Measurements from ENCODE around the gene NRN1L.
"Not testable (repeated sequence)": the region's sequence is repeated elsewhere in the genome, so short reads cannot be mapped to it uniquely, and the experiment has no call there.

The NRN1L gene

GRCh38 chr16:67860589-67861398 lies 23.9 kb upstream of the NRN1L start:
- WGBS (ENCODE audit: insufficient coverage), result 94% methylated on average over 5 of the region's 8 CpGs
- H3K36me3 ChIP-seq (ENCODE audit: control insufficient read depth in 4 of 4, insufficient read depth in 4 of 4, low read length in 3 of 4), result peaks cover 9 to 52% (median 19%) of the 10 kb centered on the region in 4 experiments
- H3K9me3 ChIP-seq (ENCODE audit: control extremely low read depth in 1 of 5, control insufficient read depth in 4 of 5, insufficient read depth in 2 of 5, low read depth in 1 of 5, low read length in 4 of 5), result no peaks in the 10 kb centered on the region
- ChIA-PET CTCF (interaction anchor here (5.2 to 18.2 kb wide), 2 partner anchors 13 to 45 kb away, joined by 36 to 155 read pairs; partner anchors contain the start of genes CENPT and NUTF2), POLR2A (no interaction called here)
- H3K27me3 ChIP-seq (replicated peaks in 2 of 5; ENCODE audit: control insufficient read depth in 4 of 5, insufficient read depth in 5 of 5, low read length in 4 of 5), result no peaks in the 10 kb centered on the region
- H3K4me1 ChIP-seq (ENCODE audit: control extremely low read depth in 1 of 4, control insufficient read depth in 4 of 4, insufficient read depth in 4 of 4, low read length in 3 of 4), result peaks cover 0 to 24% (median 10%) of the 10 kb centered on the region in 4 experiments
- peak overlapping the region in 1 of 2 experiments; percentile 25 for H3K27ac ChIP-seq (ENCODE audit: insufficient read depth in 1 of 2, low read depth in 1 of 2, low read length in 2 of 2, poor library complexity in 1 of 2, severe bottlenecking in 2 of 2)
- no peak for DNase-seq
- H3K4me3 ChIP-seq (ENCODE audit: control insufficient read depth in 1 of 7, extremely low read depth in 1 of 7, insufficient read depth in 4 of 7, low read depth in 2 of 7, low read length in 6 of 7), result no peak overlapping the region

GRCh38 chr16:67861877-67862276 lies 22.8 kb upstream of the NRN1L start:
- ChIA-PET CTCF (interaction anchor here (0.9 to 18.2 kb wide), 7 partner anchors 9 to 191 kb away, joined by 3 to 155 read pairs (median 11); partner anchors contain the start of genes CENPT, NUTF2 and TSNAXIP1), POLR2A (no interaction called here)
- Histone ChIP-seq H3K4me3 (ENCODE audit: control insufficient read depth in 1 of 7, extremely low read depth in 1 of 7, insufficient read depth in 4 of 7, low read depth in 2 of 7, low read length in 6 of 7) (no peak overlapping the region), H3K27ac (ENCODE audit: insufficient read depth in 1 of 2, low read depth in 1 of 2, low read length in 2 of 2, poor library complexity in 1 of 2, severe bottlenecking in 2 of 2) (peak overlapping the region in 1 of 2 experiments; percentile 28), H3K36me3 (ENCODE audit: control insufficient read depth in 4 of 4, insufficient read depth in 4 of 4, low read length in 3 of 4) (peaks cover 9 to 55% (median 25%) of the 10 kb centered on the region in 4 experiments), H3K27me3 (replicated peaks in 2 of 5; ENCODE audit: control insufficient read depth in 4 of 5, insufficient read depth in 5 of 5, low read length in 4 of 5) (no peaks in the 10 kb centered on the region), H3K9me3 (ENCODE audit: control extremely low read depth in 1 of 5, control insufficient read depth in 4 of 5, insufficient read depth in 2 of 5, low read depth in 1 of 5, low read length in 4 of 5) (no peaks in the 10 kb centered on the region), H3K4me1 (ENCODE audit: control extremely low read depth in 1 of 4, control insufficient read depth in 4 of 4, insufficient read depth in 4 of 4, low read length in 3 of 4) (peaks cover 0 to 19% (median 10%) of the 10 kb centered on the region in 4 experiments)
- 100% methylated on average over 5 of the region's 6 CpGs for WGBS (ENCODE audit: insufficient coverage)
- no peak for DNase-seq

- peaks cover 9 to 61% (median 28%) of the 10 kb centered on the region in 4 experiments for H3K36me3 ChIP-seq (ENCODE audit: control insufficient read depth in 4 of 4, insufficient read depth in 4 of 4, low read length in 3 of 4)
- peak overlapping the region in 1 of 2 experiments; percentile 12 for H3K27ac ChIP-seq (ENCODE audit: insufficient read depth in 1 of 2, low read depth in 1 of 2, low read length in 2 of 2, poor library complexity in 1 of 2, severe bottlenecking in 2 of 2)
- DNase-seq, result no peak
Observed at GRCh38 chr16:67862623-67863583, 21.8 kb upstream of the NRN1L start.

GRCh38 chr16:67864044-67864443 lies 20.6 kb upstream of the NRN1L start:
- H3K4me3 ChIP-seq (ENCODE audit: control insufficient read depth in 1 of 7, extremely low read depth in 1 of 7, insufficient read depth in 4 of 7, low read depth in 2 of 7, low read length in 6 of 7); H3K27me3 ChIP-seq (replicated peaks in 2 of 5; ENCODE audit: control insufficient read depth in 4 of 5, insufficient read depth in 5 of 5, low read length in 4 of 5); H3K9me3 ChIP-seq (ENCODE audit: control extremely low read depth in 1 of 5, control insufficient read depth in 4 of 5, insufficient read depth in 2 of 5, low read depth in 1 of 5, low read length in 4 of 5); H3K4me1 ChIP-seq (ENCODE audit: control extremely low read depth in 1 of 4, control insufficient read depth in 4 of 4, insufficient read depth in 4 of 4, low read length in 3 of 4); POLR2A ChIA-PET; H3K27ac ChIP-seq (ENCODE audit: insufficient read depth in 1 of 2, low read depth in 1 of 2, low read length in 2 of 2, poor library complexity in 1 of 2, severe bottlenecking in 2 of 2); DNase-seq: not testable (repeated sequence)
- CTCF ChIA-PET, result interaction anchor here (0.9 to 18.2 kb wide), 11 partner anchors 16 to 343 kb away, joined by 3 to 155 read pairs (median 5); partner anchors contain the start of genes CENPT, NRN1L and NUTF2
- 100% methylated on average over 3 of the region's 6 CpGs for WGBS (ENCODE audit: insufficient coverage)
- peaks cover 9 to 69% (median 34%) of the 10 kb centered on the region in 4 experiments for H3K36me3 ChIP-seq (ENCODE audit: control insufficient read depth in 4 of 4, insufficient read depth in 4 of 4, low read length in 3 of 4)

More at GRCh38 chr16:67862623-67863583, 21.8 kb upstream of the NRN1L start:
- ChIA-PET CTCF (interaction anchor here (0.9 to 18.2 kb wide), 19 partner anchors 8 to 342 kb away, joined by 3 to 155 read pairs (median 4); partner anchors contain the start of genes CENPT, NRN1L, NUTF2 and TSNAXIP1), POLR2A (no interaction called here)
- H3K4me3 ChIP-seq (ENCODE audit: control insufficient read depth in 1 of 7, extremely low read depth in 1 of 7, insufficient read depth in 4 of 7, low read depth in 2 of 7, low read length in 6 of 7), result no peak overlapping the region
- H3K27me3 ChIP-seq (replicated peaks in 2 of 5; ENCODE audit: control insufficient read depth in 4 of 5, insufficient read depth in 5 of 5, low read length in 4 of 5), result no peaks in the 10 kb centered on the region
- WGBS (ENCODE audit: insufficient coverage), result 97% methylated on average over 10 of the region's 11 CpGs
- H3K4me1 ChIP-seq (ENCODE audit: control extremely low read depth in 1 of 4, control insufficient read depth in 4 of 4, insufficient read depth in 4 of 4, low read length in 3 of 4), result peaks cover 0 to 9% (median 3%) of the 10 kb centered on the region in 4 experiments
- no peaks in the 10 kb centered on the region for H3K9me3 ChIP-seq (ENCODE audit: control extremely low read depth in 1 of 5, control insufficient read depth in 4 of 5, insufficient read depth in 2 of 5, low read depth in 1 of 5, low read length in 4 of 5)

GRCh38 chr16:67864594-67864993 lies 20.1 kb upstream of the NRN1L start:
- H3K27ac ChIP-seq (ENCODE audit: insufficient read depth in 1 of 2, low read depth in 1 of 2, low read length in 2 of 2, poor library complexity in 1 of 2, severe bottlenecking in 2 of 2), result no peak overlapping the region
- H3K4me3 ChIP-seq (ENCODE audit: control insufficient read depth in 1 of 7, extremely low read depth in 1 of 7, insufficient read depth in 4 of 7, low read depth in 2 of 7, low read length in 6 of 7), result no peak overlapping the region
- H3K36me3 ChIP-seq (ENCODE audit: control insufficient read depth in 4 of 4, insufficient read depth in 4 of 4, low read length in 3 of 4), result peaks cover 9 to 69% (median 34%) of the 10 kb centered on the region in 4 experiments
- H3K9me3 ChIP-seq (ENCODE audit: control extremely low read depth in 1 of 5, control insufficient read depth in 4 of 5, insufficient read depth in 2 of 5, low read depth in 1 of 5, low read length in 4 of 5), result no peaks in the 10 kb centered on the region
- no peaks in the 10 kb centered on the region for H3K27me3 ChIP-seq (replicated peaks in 2 of 5; ENCODE audit: control insufficient read depth in 4 of 5, insufficient read depth in 5 of 5, low read length in 4 of 5)
- 89% methylated on average over 2 of the region's 2 CpGs for WGBS (ENCODE audit: insufficient coverage)
- ChIA-PET POLR2A (no interaction called here), CTCF (interaction anchor here (1.0 to 18.2 kb wide), 11 partner anchors 13 to 195 kb away, joined by 3 to 155 read pairs (median 7); partner anchors contain the start of genes CENPT and NUTF2)
- no peaks in the 10 kb centered on the region for H3K4me1 ChIP-seq (ENCODE audit: control extremely low read depth in 1 of 4, control insufficient read depth in 4 of 4, insufficient read depth in 4 of 4, low read length in 3 of 4)
- DNase-seq, result peak in 1 of 3 donors; percentile 18

- no peaks in the 10 kb centered on the region for H3K4me1 ChIP-seq (ENCODE audit: control extremely low read depth in 1 of 4, control insufficient read depth in 4 of 4, insufficient read depth in 4 of 4, low read length in 3 of 4)
- no peak overlapping the region for H3K4me3 ChIP-seq (ENCODE audit: control insufficient read depth in 1 of 7, extremely low read depth in 1 of 7, insufficient read depth in 4 of 7, low read depth in 2 of 7, low read length in 6 of 7)
- H3K27me3 ChIP-seq (replicated peaks in 2 of 5; ENCODE audit: control insufficient read depth in 4 of 5, insufficient read depth in 5 of 5, low read length in 4 of 5), result no peaks in the 10 kb centered on the region
- H3K27ac ChIP-seq (ENCODE audit: insufficient read depth in 1 of 2, low read depth in 1 of 2, low read length in 2 of 2, poor library complexity in 1 of 2, severe bottlenecking in 2 of 2), result no peak overlapping the region
- peak; percentile 47 to 73 (median 69) for DNase-seq
- H3K9me3 ChIP-seq (ENCODE audit: control extremely low read depth in 1 of 5, control insufficient read depth in 4 of 5, insufficient read depth in 2 of 5, low read depth in 1 of 5, low read length in 4 of 5), result no peaks in the 10 kb centered on the region
- ChIA-PET CTCF (interaction anchor here (0.6 to 18.2 kb wide), 17 partner anchors 12 to 344 kb away, joined by 3 to 155 read pairs (median 4); partner anchors contain the start of genes CENPT, NUTF2 and TSNAXIP1), POLR2A (interaction anchor here (0.6 kb wide), 1 partner anchor 193 kb away, joined by 3 read pairs; no protein-coding TSS in a partner anchor)
- 100% methylated on average over 2 of the region's 2 CpGs for WGBS (ENCODE audit: insufficient coverage)
- peaks cover 10 to 74% (median 38%) of the 10 kb centered on the region in 4 experiments for H3K36me3 ChIP-seq (ENCODE audit: control insufficient read depth in 4 of 4, insufficient read depth in 4 of 4, low read length in 3 of 4)
Observed at GRCh38 chr16:67865318-67865717, 19.4 kb upstream of the NRN1L start.

Data from common myeloid progenitor, CD34-positive (primary cell).